Endothelial cell of umbilical vein (primary cell): ENCODE measurements around the gene DEDD. TPM values are rescaled to one million over a fixed set of nuclear protein-coding genes. Genes with fewer than 3 reads are reported as not detected.

Experiments
- Bru-seq: library from RNA; stranded (reverse); fragments of 400-500 nt; gene quantifications from one replicate; lab custom pipeline; 2021; lab: Mats Ljungman, UMichigan
- BruChase-seq, 2 experiments: library from RNA; stranded (reverse); fragments of 400-500 nt; gene quantifications; one replicate each; lab custom pipeline; 2021; lab: Mats Ljungman, UMichigan
- BruUV-seq: library from RNA; stranded (reverse); fragments of 400-500 nt; replicated peaks from 2 replicates; lab custom pipeline; 2021; lab: Mats Ljungman, UMichigan
- CTCF ChIA-PET: fragments of 300-600, 350-600 bp; sonication (Branson Sonifier 250); formaldehyde crosslinking; loops from one replicate; lab custom pipeline; 2021; ENCODE audit warnings: antibody characterized with exemption, inconsistent platforms; lab: Charles Lee
- POLR2A ChIA-PET: fragments of 300-600, 350-600 bp; sonication (Branson Sonifier 250); formaldehyde crosslinking; loops from one replicate; lab custom pipeline; 2021; ENCODE audit warnings: antibody characterized with exemption, inconsistent platforms; lab: Charles Lee
- DNase-seq: peaks from one replicate; pipeline ENCODE4 v3.0.0-alpha.2; 2011; ENCODE audit warnings: low read depth, low spot score
- FAIRE-seq: peaks from 2 replicates; lab custom pipeline; 2011; peaks lifted over from hg19 to GRCh38; lab: Jason Lieb, UNC
- H2AFZ ChIP-seq: 2 replicates; pipeline ENCODE4 v1.6.0; 2012; ENCODE audit warnings: low read depth, low read length, control low read depth, inconsistent platforms
- H3K27ac ChIP-seq: 2 replicates; pipeline ENCODE4 v1.5.1; 2011; ENCODE audit warnings: low read depth, mild to moderate bottlenecking, control low read depth, low read length, moderate library complexity; ENCODE audit not compliant: insufficient read depth
- H3K27me3 ChIP-seq, 2 experiments: 2 replicates each; pipeline versions ENCODE4 v1.6.0 to v1.6.1; 2011; ENCODE audit warnings: low read length in 2 of 2, mixed read lengths in 1 of 2; ENCODE audit not compliant: control insufficient read depth in 2 of 2, insufficient read depth in 2 of 2
- H3K36me3 ChIP-seq, 2 experiments: 2 replicates in 1 of 2; 3 replicates in 1 of 2; pipeline ENCODE4 v1.5.1; 2011; ENCODE audit warnings: low read length in 2 of 2, mild to moderate bottlenecking in 1 of 2, moderate library complexity in 1 of 2; ENCODE audit not compliant: control insufficient read depth in 2 of 2, insufficient read depth in 2 of 2; ENCODE audit errors: extremely low read depth in 1 of 2
- H3K4me1 ChIP-seq: 3 replicates; pipeline ENCODE4 v1.5.1; 2011; ENCODE audit warnings: mild to moderate bottlenecking, low read length; ENCODE audit not compliant: control insufficient read depth, insufficient read depth; ENCODE audit errors: extremely low read depth
- H3K4me2 ChIP-seq: 2 replicates; pipeline ENCODE4 v1.6.1; 2011; ENCODE audit warnings: low read length, control low read depth, mixed read lengths; ENCODE audit not compliant: insufficient read depth
- H3K4me3 ChIP-seq, 3 experiments: fragments of 200-600 bp in 1 of 3; sonication (generic), shearing (Covaris generic) in 1 of 3; replicated peaks in 1 of 3; 2 replicates each; pipeline ENCODE4 v1.5.1; 2011 to 2016; ENCODE audit warnings: control low read depth in 3 of 3, low read length in 3 of 3, mild to moderate bottlenecking in 2 of 3, inconsistent platforms in 1 of 3, low read depth in 1 of 3, moderate library complexity in 1 of 3; ENCODE audit not compliant: insufficient read depth in 1 of 3
- H3K79me2 ChIP-seq: 2 replicates; pipeline ENCODE4 v1.6.0; 2012; ENCODE audit warnings: low read length, inconsistent platforms; ENCODE audit not compliant: control insufficient read depth, insufficient read depth
- H3K9ac ChIP-seq: replicated peaks from 2 replicates; pipeline ENCODE3; 2011; ENCODE audit warnings: low read length, control low read depth; ENCODE audit not compliant: insufficient read depth; ENCODE audit errors: extremely low read depth
- H3K9me1 ChIP-seq: replicated peaks from 3 replicates; pipeline ENCODE4 v1.6.0; 2011; ENCODE audit warnings: mild to moderate bottlenecking, low read length; ENCODE audit not compliant: control insufficient read depth, insufficient read depth; ENCODE audit errors: extremely low read depth
- H3K9me3 ChIP-seq: replicated peaks from 2 replicates; pipeline ENCODE4 v1.5.1; 2012; ENCODE audit warnings: low read length, inconsistent platforms; ENCODE audit not compliant: control insufficient read depth, insufficient read depth
- H4K20me1 ChIP-seq: replicated peaks from 2 replicates; pipeline ENCODE3; 2011; ENCODE audit warnings: mild to moderate bottlenecking, low read length; ENCODE audit not compliant: control insufficient read depth, insufficient read depth; ENCODE audit errors: extremely low read depth
- CTCF ChIP-seq, 2 donors: IDR thresholded peaks; 1 replicate in 1 of 2; 2 replicates in 1 of 2; pipeline ENCODE4 v1.5.1; 2011; ENCODE audit warnings: low read length in 2 of 2, mild to moderate bottlenecking in 2 of 2, moderate library complexity in 2 of 2, control low read depth in 1 of 2, inconsistent platforms in 1 of 2, low read depth in 1 of 2; ENCODE audit not compliant: insufficient read depth in 1 of 2; ENCODE audit errors: extremely low read depth in 1 of 2
- EZH2 ChIP-seq: IDR thresholded peaks from 2 replicates; pipeline ENCODE4 v1.6.1; 2012; ENCODE audit warnings: borderline replicate concordance, low read depth, mild to moderate bottlenecking, moderate library complexity, low read length, inconsistent platforms; ENCODE audit not compliant: severe bottlenecking
- FOS ChIP-seq: IDR thresholded peaks from 2 replicates; pipeline ENCODE4 v1.6.1; 2011; ENCODE audit warnings: mild to moderate bottlenecking, low read length, moderate library complexity, borderline replicate concordance; ENCODE audit not compliant: insufficient read depth
- GATA2 ChIP-seq: IDR thresholded peaks from 2 replicates; pipeline ENCODE4 v1.7.0; 2011; ENCODE audit warnings: low read depth, mild to moderate bottlenecking, moderate library complexity, mixed read lengths, low read length; ENCODE audit not compliant: insufficient read length, insufficient read depth
- JUN ChIP-seq: IDR thresholded peaks from 2 replicates; pipeline ENCODE4 v1.6.1; 2011; ENCODE audit warnings: borderline replicate concordance, low read depth; ENCODE audit not compliant: insufficient read length, insufficient read depth
- MAX ChIP-seq: IDR thresholded peaks from 2 replicates; pipeline ENCODE4 v1.6.1; 2011; ENCODE audit not compliant: insufficient read depth, insufficient read length
- MYC ChIP-seq: IDR thresholded peaks from one replicate; pipeline ENCODE4 v1.6.1; 2011; ENCODE audit warnings: mild to moderate bottlenecking, low read depth, low read length
- POLR2A ChIP-seq: IDR thresholded peaks from 2 replicates; pipeline ENCODE4 v1.6.1; 2012; ENCODE audit warnings: low read depth, mild to moderate bottlenecking, control low read depth, low read length
- POLR2AphosphoS5 ChIP-seq: IDR thresholded peaks from 2 replicates; pipeline ENCODE4 v1.6.1; 2012; ENCODE audit warnings: low read depth, mild to moderate bottlenecking, control low read depth, low read length, moderate library complexity; ENCODE audit not compliant: insufficient read depth
- dilution Hi-C: fragments of 300-500 bp; cut with MboI; formaldehyde crosslinking; loops from one replicate; pipeline ENCODE4 v1.15.0; 2019; ENCODE audit warnings: low sequenced_read_pairs; ENCODE audit not compliant: extremely low pct_ligation_motif_present
- intact Hi-C: fragments of 100-400 bp; cut with micrococcal nuclease; formaldehyde crosslinking; loops from one replicate; pipeline ENCODE4 v1.10.0; 2022
- long read RNA-seq: library from polyadenylated mRNA; stranded (forward); transcript quantifications from one replicate; pipeline ENCODE4 v2.0.0, GENCODE V29; 2021
- polyA minus RNA-seq, 3 experiments: library from RNA; depleted of rRNA, polyadenylated mRNA; stranded (reverse); fragments of >200 nt; gene quantifications; 1 replicate in 1 of 3; 2 replicates in 2 of 3; pipeline ENCODE4 v1.2.3, GENCODE V29; 2011
- polyA plus RNA-seq, 4 experiments: library from polyadenylated mRNA; depleted of rRNA in 3 of 4; stranded (reverse) in 3 of 4; unstranded in 1 of 4; fragments of >200 nt; gene quantifications; 2 replicates each; pipeline versions ENCODE4 v1.2.1 to v1.2.3, GENCODE V29; 2011 to 2012; ENCODE audit warnings: missing spikeins in 1 of 4
- total RNA-seq: library from RNA; stranded (reverse); gene quantifications from 2 replicates; pipeline ENCODE4 v1.2.3, GENCODE V29; 2021

The DEDD gene
- total RNA-seq = 50.2 and 54.9 TPM in 2 replicates
- polyA plus RNA-seq = 78.3 and 81.8 TPM in 2 replicates
- 68.5 and 69.2 TPM in 2 replicates for polyA plus RNA-seq (2011; cell fraction: cytosol; rRNA removed)
- polyA plus RNA-seq (2011; cell fraction: nucleus; rRNA removed) = 62.1 and 68.5 TPM in 2 replicates
- polyA plus RNA-seq (2012) = 36.7 and 46.4 TPM in 2 replicates
- polyA minus RNA-seq = 118 and 132 TPM in 2 replicates
- polyA minus RNA-seq (2011; cell fraction: cytosol; rRNA and poly(A)+ RNA removed) = 18.5 TPM
- polyA minus RNA-seq (2011; cell fraction: nucleus; rRNA and poly(A)+ RNA removed) = 21.3 and 24.1 TPM in 2 replicates
- Bru-seq, nascent RNA = percentile 81 among the genes with signal in this experiment
- percentile 91 among the genes with signal in this experiment for BruChase-seq, experiment 1, labeled RNA remaining after a 6-hour chase
- BruChase-seq, experiment 2, labeled RNA remaining after a 2-hour chase = percentile 90 among the genes with signal in this experiment
- long read RNA-seq, transcript DEDD-202 (6 exons, 2,345 nt) = major isoform, 86 of 153 reads
- long read RNA-seq, transcript DEDD-203 (6 exons, 2,300 nt) = minor isoform, 38 of 153 reads
- long read RNA-seq, partial matches to known transcripts = 5 of 153 reads
- long read RNA-seq, other reads (novel, unspliced or antisense) = 18 of 153 reads

GRCh38 chr1:161132410-161133219 is at the start of gene DEDD:
Gene DEDD (minus strand): TSS chr1:161132667. CDS start chr1:161124462, 8,205 bp downstream.
- POLR2A ChIA-PET = interaction anchor here (0.6 to 2.8 kb wide), 6 partner anchors 12 to 138 kb away, joined by 4 to 11 read pairs (median 8); partner anchors contain the start of genes NIT1, PFDN2 and UFC1
- DNase-seq (peak; percentile 97), FAIRE-seq (peak; percentile 99)
- Histone ChIP-seq H3K4me3 (peak within 1 kb of the TSS; percentile 90 to 100 (median 94)), H3K79me2 (peaks cover 57% of the 10 kb centered on the region), H4K20me1 (no peaks in the 10 kb centered on the region), H3K27me3 (no peaks in the 10 kb centered on the region), H3K4me1 (peaks cover 26% of the 10 kb centered on the region), H3K9me3 (no peaks in the 10 kb centered on the region), H3K4me2 (peak within 1 kb of the TSS; percentile 80), H3K9me1 (no peaks in the 10 kb centered on the region), H2AFZ (peak within 1 kb of the TSS; percentile 65), H3K27ac (peak within 1 kb of the TSS; percentile 85), H3K36me3 (peaks cover 7 to 10% of the 10 kb centered on the region in 2 experiments), H3K9ac (peak within 1 kb of the TSS; percentile 90)
- dilution Hi-C loops = no loop called here
- BruUV-seq = TSS peak; percentile 64
- intact Hi-C loops = loop anchor here (1.0 kb wide), 1 partner anchor 87 kb away; the partner anchor contains the start of gene USF1
- no peak for TF ChIP-seq MAX
- peak; percentile 23 for TF ChIP-seq POLR2AphosphoS5
- TF ChIP-seq MYC = no peak
- TF ChIP-seq EZH2 = no peak
- no peak for TF ChIP-seq GATA2
- peak; percentile 64 for TF ChIP-seq FOS
- peak; percentile 33 for TF ChIP-seq JUN
- no peak for TF ChIP-seq POLR2A
- peak; percentile 1 to 4 for TF ChIP-seq CTCF (IDR thresholded peaks at IDR 0.05; ENCODE audit: extremely low read depth in 1 of 2, insufficient read depth in 1 of 2, low read depth in 1 of 2, low read length in 2 of 2)
- CTCF ChIA-PET = interaction anchor here (0.7 to 2.9 kb wide), 11 partner anchors 14 to 298 kb away, joined by 3 to 14 read pairs (median 5); partner anchors contain the start of genes KLHDC9, PPOX and UFC1
